ENCODE data around the gene SLC25A33. TPM values are rescaled to one million over a fixed set of nuclear protein-coding genes. Genes with fewer than 3 reads are reported as not detected.
"Not testable (repeated sequence)": the region's sequence is repeated elsewhere in the genome, so short reads cannot be mapped to it uniquely, and the experiment has no call there.

The SLC25A33 gene
- total RNA-seq, 1 experiment from 2014 or later, result 9.4 TPM

GRCh38 chr1:9510130-9510529, 29.1 kb upstream of the SLC25A33 start:
- H4K20me1 ChIP-seq (ENCODE audit: control insufficient read depth, insufficient read depth, insufficient read length), result no peaks in the 10 kb centered on the region
- WGBS (ENCODE audit: extremely low coverage, insufficient read length, low lambda C conversion rate), result no CpG with 5 or more reads among the region's 6 CpGs
- no peak overlapping the region for H3K27ac ChIP-seq (ENCODE audit: insufficient read length, low read depth, low read length)
- H2BK5ac ChIP-seq (ENCODE audit: insufficient read length, low read length), result no peak overlapping the region
- H3K9ac ChIP-seq (ENCODE audit: extremely low read depth, insufficient read length, low read length), result no peak overlapping the region
- Mint-ChIP-seq H3K4me1 (peaks cover 0 to 6% of the 10 kb centered on the region in 2 experiments; a peak in 1 of 4 replicates), H3K36me3 (ENCODE audit: insufficient read depth in 1 of 3, low read depth in 3 of 3) (no peaks in the 10 kb centered on the region), H3K9me3 (no peaks in the 10 kb centered on the region), H3K4me3 (no peak overlapping the region), H3K27me3 (ENCODE audit: low read depth) (peaks cover 7% of the 10 kb centered on the region; the same call in 1 of the 2 replicates), H3K27ac (no peak overlapping the region)
- no peak overlapping the region for H2BK15ac ChIP-seq (ENCODE audit: low read depth, low read length)
- H2BK20ac ChIP-seq (ENCODE audit: low read depth, low read length, poor library complexity, severe bottlenecking), result no peak overlapping the region
- H2AK5ac ChIP-seq (ENCODE audit: insufficient read length, low read length), result no peak overlapping the region
- no peak overlapping the region for H3K4ac ChIP-seq (ENCODE audit: low read depth, low read length)
- no peaks in the 10 kb centered on the region for H3K23me2 ChIP-seq (ENCODE audit: insufficient read length, low read depth, low read length, poor library complexity, severe bottlenecking)
- H4K5ac ChIP-seq (ENCODE audit: insufficient read length, low read depth, low read length), result no peak overlapping the region
- no peak for TF ChIP-seq CTCF (conservative IDR thresholded peaks at IDR 0.05)
- no peak overlapping the region for H2AFZ ChIP-seq (ENCODE audit: low read length)
- H3K56ac ChIP-seq (ENCODE audit: insufficient read length, low read depth, low read length), result no peak overlapping the region
- H3K14ac ChIP-seq (ENCODE audit: insufficient read depth, low read length), result no peak overlapping the region
- no peak overlapping the region for H3K4me2 ChIP-seq (ENCODE audit: insufficient read depth, insufficient read length, low read length)
- H3K79me2 ChIP-seq (ENCODE audit: insufficient read depth, low read length), result no peaks in the 10 kb centered on the region
- H3K79me1 ChIP-seq (ENCODE audit: insufficient read depth, low read depth, low read length, poor library complexity, severe bottlenecking), result no peaks in the 10 kb centered on the region
- DNase-seq, result no peak
- H3T11ph ChIP-seq (ENCODE audit: low read length), result no peak overlapping the region
- no peak overlapping the region for H2BK120ac ChIP-seq (ENCODE audit: low read depth, low read length, poor library complexity, severe bottlenecking)
- H3K18ac ChIP-seq (ENCODE audit: insufficient read length, low read depth, low read length), result no peak overlapping the region
- H3K27me3 ChIP-seq (ENCODE audit: insufficient read depth, low read length), result no peaks in the 10 kb centered on the region
- H4K91ac ChIP-seq (ENCODE audit: insufficient read length, low read depth, low read length), result no peak overlapping the region
- H4K8ac ChIP-seq (replicated peaks; ENCODE audit: insufficient read length, low read depth, low read length), result no peak overlapping the region
- H2BK12ac ChIP-seq (ENCODE audit: insufficient read length, low read depth, low read length), result no peak overlapping the region
- no peaks in the 10 kb centered on the region for H3K9me3 ChIP-seq (ENCODE audit: control insufficient read depth, low read depth, low read length)
- no peak overlapping the region for H3K23ac ChIP-seq (ENCODE audit: insufficient read length, low read depth, low read length)
- no peaks in the 10 kb centered on the region; the same call in 1 of the 2 replicates for H3K4me1 ChIP-seq (ENCODE audit: insufficient read depth, low read length)

- H4K20me1 ChIP-seq (ENCODE audit: control insufficient read depth, insufficient read depth, insufficient read length); H3K4me1 Mint-ChIP-seq; H3K23ac ChIP-seq (ENCODE audit: insufficient read length, low read depth, low read length); H3K27me3 Mint-ChIP-seq (ENCODE audit: low read depth); H4K5ac ChIP-seq (ENCODE audit: insufficient read length, low read depth, low read length); H3K4me2 ChIP-seq (ENCODE audit: insufficient read depth, insufficient read length, low read length); H3K23me2 ChIP-seq (ENCODE audit: insufficient read length, low read depth, low read length, poor library complexity, severe bottlenecking); H2BK5ac ChIP-seq (ENCODE audit: insufficient read length, low read length); H3K4me3 Mint-ChIP-seq; H3K56ac ChIP-seq (ENCODE audit: insufficient read length, low read depth, low read length); H3K4me1 ChIP-seq (ENCODE audit: insufficient read depth, low read length); H3K9me3 Mint-ChIP-seq; H3K27ac Mint-ChIP-seq; H3K14ac ChIP-seq (ENCODE audit: insufficient read depth, low read length); H3K36me3 Mint-ChIP-seq (ENCODE audit: insufficient read depth in 1 of 3, low read depth in 3 of 3); H3K9ac ChIP-seq (ENCODE audit: extremely low read depth, insufficient read length, low read length); H3K27ac ChIP-seq (ENCODE audit: insufficient read length, low read depth, low read length); H3K27me3 ChIP-seq (ENCODE audit: insufficient read depth, low read length); H3T11ph ChIP-seq (ENCODE audit: low read length); H2AK5ac ChIP-seq (ENCODE audit: insufficient read length, low read length); DNase-seq; H3K18ac ChIP-seq (ENCODE audit: insufficient read length, low read depth, low read length); H2BK20ac ChIP-seq (ENCODE audit: low read depth, low read length, poor library complexity, severe bottlenecking); H3K9me3 ChIP-seq (ENCODE audit: control insufficient read depth, low read depth, low read length); H2AFZ ChIP-seq (ENCODE audit: low read length); H2BK15ac ChIP-seq (ENCODE audit: low read depth, low read length); H3K4ac ChIP-seq (ENCODE audit: low read depth, low read length); H4K91ac ChIP-seq (ENCODE audit: insufficient read length, low read depth, low read length); H3K79me1 ChIP-seq (ENCODE audit: insufficient read depth, low read depth, low read length, poor library complexity, severe bottlenecking); H2BK12ac ChIP-seq (ENCODE audit: insufficient read length, low read depth, low read length); H4K8ac ChIP-seq (replicated peaks; ENCODE audit: insufficient read length, low read depth, low read length); H2BK120ac ChIP-seq (ENCODE audit: low read depth, low read length, poor library complexity, severe bottlenecking); H3K79me2 ChIP-seq (ENCODE audit: insufficient read depth, low read length): not testable (repeated sequence)
- no CpG with 5 or more reads among the region's 9 CpGs for WGBS (ENCODE audit: extremely low coverage, insufficient read length, low lambda C conversion rate)
Measured at GRCh38 chr1:9515550-9515949, 23.7 kb upstream of the SLC25A33 start.

Data from H9 (cell line).